Measurements from ENCODE around the gene CUTC.
"Not testable (repeated sequence)": the region's sequence is repeated elsewhere in the genome, so short reads cannot be mapped to it uniquely, and the experiment has no call there.

The CUTC gene

GRCh38 chr10:99743841-99744240 is 11.8 kb downstream of the CUTC start:
- DNase-seq = no peak

GRCh38 chr10:99746166-99746565 is 14.1 kb downstream of the CUTC start:
- not testable (repeated sequence) for DNase-seq

- DNase-seq = no peak
Observed at GRCh38 chr10:99748823-99749451, 16.9 kb downstream of the CUTC start.

GRCh38 chr10:99750641-99751040 is 18.6 kb downstream of the CUTC start:
- no peak for DNase-seq

GRCh38 chr10:99754670-99755069 is 22.6 kb downstream of the CUTC start:
- DNase-seq = no peak

GRCh38 chr10:99756159-99756558 is 24.1 kb downstream of the CUTC start:
- DNase-seq = no peak

GRCh38 chr10:99758211-99758891 is 26.3 kb downstream of the CUTC start:
- DNase-seq = no peak

- no peak for DNase-seq
Observed at GRCh38 chr10:99760321-99760720, 28.3 kb downstream of the CUTC start.

GRCh38 chr10:99761365-99761764 is 29.3 kb downstream of the CUTC start:
- no peak for DNase-seq

GRCh38 chr10:99765672-99766301 is 33.8 kb downstream of the CUTC start:
- DNase-seq = no peak

- no peak for DNase-seq
Observed at GRCh38 chr10:99766302-99766681, 34.3 kb downstream of the CUTC start.

GRCh38 chr10:99767901-99768300 is 35.9 kb downstream of the CUTC start:
- DNase-seq = no peak

- DNase-seq = no peak
Observed at GRCh38 chr10:99768556-99768955, 36.5 kb downstream of the CUTC start.

GRCh38 chr10:99769706-99770105 is 37.7 kb downstream of the CUTC start:
- DNase-seq = no peak

- DNase-seq = no peak
Observed at GRCh38 chr10:99770408-99771045, 38.5 kb downstream of the CUTC start.

- DNase-seq = no peak
Observed at GRCh38 chr10:99775850-99776249, 43.8 kb downstream of the CUTC start.

GRCh38 chr10:99777918-99778714 is 46.1 kb downstream of the CUTC start:
- DNase-seq = no peak

- no peak for DNase-seq
Observed at GRCh38 chr10:99779335-99779734, 47.3 kb downstream of the CUTC start.

- DNase-seq = no peak
Observed at GRCh38 chr10:99781734-99782429, 49.8 kb downstream of the CUTC start.

- no peak for DNase-seq
Observed at GRCh38 chr10:99782447-99783286, 50.6 kb downstream of the CUTC start, which contains the start of gene ABCC2. Gene ABCC2, plus strand, starts transcription at chr10:99782640. Its CDS starts 205 bp downstream, at chr10:99782845.

GRCh38 chr10:99784016-99784726 is 52.1 kb downstream of the CUTC start:
- no peak for DNase-seq
